ENCODE measurements around the gene BCKDHA. TPM values are rescaled to one million over a fixed set of nuclear protein-coding genes. Genes with fewer than 3 reads are reported as not detected.

Gene BCKDHA
- total and polyA plus RNA-seq, 9 donors: 19.8 to 41.2 (median 31.9) TPM

GRCh38 chr19:41354343-41354953 is 43.2 kb upstream of the BCKDHA start:
- peaks cover 45% of the 10 kb centered on the region for H3K4me1 ChIP-seq (ENCODE audit: control insufficient read depth, insufficient read depth, low read length)
- H3K4me3 ChIP-seq (ENCODE audit: low read length): peak overlapping the region; percentile 59
- WGBS (ENCODE audit: insufficient coverage): 86% methylated on average over 15 of the region's 23 CpGs
- no peak for DNase-seq
- H3K36me3 ChIP-seq (ENCODE audit: control insufficient read depth, insufficient read depth, low read length): no peaks in the 10 kb centered on the region
- H3K27ac ChIP-seq (ENCODE audit: low read length): no peak overlapping the region
- peaks cover 43% of the 10 kb centered on the region for H3K27me3 ChIP-seq (ENCODE audit: control insufficient read depth, insufficient read depth, low read length)
- no peaks in the 10 kb centered on the region for H3K9me3 ChIP-seq (replicated peaks; ENCODE audit: control insufficient read depth, low read depth, low read length)

GRCh38 chr19:41355035-41355434 is 42.6 kb upstream of the BCKDHA start:
- no peak overlapping the region for H3K27ac ChIP-seq (ENCODE audit: low read length)
- DNase-seq: no peak
- no peaks in the 10 kb centered on the region for H3K9me3 ChIP-seq (replicated peaks; ENCODE audit: control insufficient read depth, low read depth, low read length)
- H3K27me3 ChIP-seq (ENCODE audit: control insufficient read depth, insufficient read depth, low read length): peaks cover 38% of the 10 kb centered on the region
- H3K4me1 ChIP-seq (ENCODE audit: control insufficient read depth, insufficient read depth, low read length): peaks cover 45% of the 10 kb centered on the region
- WGBS (ENCODE audit: insufficient coverage): 58% methylated on average over 1 of the region's 1 CpG
- H3K36me3 ChIP-seq (ENCODE audit: control insufficient read depth, insufficient read depth, low read length): no peaks in the 10 kb centered on the region
- H3K4me3 ChIP-seq (ENCODE audit: low read length): no peak overlapping the region

DNA sequence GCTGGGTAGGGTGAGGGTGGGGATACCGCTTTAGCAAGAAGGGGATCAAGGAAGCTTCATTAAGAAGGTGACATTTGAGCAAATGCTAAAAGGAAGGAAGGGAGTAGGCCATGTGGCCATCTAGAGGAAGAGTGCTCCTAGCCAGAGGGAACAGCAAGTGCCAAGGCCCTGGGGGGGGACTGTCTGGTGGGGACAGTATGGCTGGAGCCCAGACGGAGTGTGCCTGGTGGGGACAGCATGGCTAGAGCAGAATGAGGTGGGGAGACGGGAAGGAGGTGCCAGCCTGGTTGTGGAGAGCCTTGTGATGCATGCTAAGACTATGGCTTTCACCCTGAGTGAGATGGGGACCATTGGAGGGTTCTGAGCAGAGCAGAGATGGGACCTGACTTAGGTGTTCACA is 41.8 kb upstream of the BCKDHA start:
- H3K27ac ChIP-seq (ENCODE audit: low read length): no peak overlapping the region
- peaks cover 31% of the 10 kb centered on the region for H3K27me3 ChIP-seq (ENCODE audit: control insufficient read depth, insufficient read depth, low read length)
- no peaks in the 10 kb centered on the region for H3K9me3 ChIP-seq (replicated peaks; ENCODE audit: control insufficient read depth, low read depth, low read length)
- peaks cover 42% of the 10 kb centered on the region for H3K4me1 ChIP-seq (ENCODE audit: control insufficient read depth, insufficient read depth, low read length)
- H3K4me3 ChIP-seq (ENCODE audit: low read length): no peak overlapping the region
- WGBS (ENCODE audit: insufficient coverage): 59% methylated on average over 3 of the region's 3 CpGs
- H3K36me3 ChIP-seq (ENCODE audit: control insufficient read depth, insufficient read depth, low read length): no peaks in the 10 kb centered on the region
- no peak for DNase-seq

- WGBS (ENCODE audit: insufficient coverage): 82% methylated on average over 5 of the region's 11 CpGs
- H3K4me3 ChIP-seq (ENCODE audit: low read length): no peak overlapping the region
- no peak for DNase-seq
- no peaks in the 10 kb centered on the region for H3K36me3 ChIP-seq (ENCODE audit: control insufficient read depth, insufficient read depth, low read length)
- H3K9me3 ChIP-seq (replicated peaks; ENCODE audit: control insufficient read depth, low read depth, low read length): no peaks in the 10 kb centered on the region
- H3K4me1 ChIP-seq (ENCODE audit: control insufficient read depth, insufficient read depth, low read length): peaks cover 28% of the 10 kb centered on the region
- peaks cover 17% of the 10 kb centered on the region for H3K27me3 ChIP-seq (ENCODE audit: control insufficient read depth, insufficient read depth, low read length)
- no peak overlapping the region for H3K27ac ChIP-seq (ENCODE audit: low read length)
Measured at GRCh38 chr19:41356984-41357739, 40.5 kb upstream of the BCKDHA start.

DNA sequence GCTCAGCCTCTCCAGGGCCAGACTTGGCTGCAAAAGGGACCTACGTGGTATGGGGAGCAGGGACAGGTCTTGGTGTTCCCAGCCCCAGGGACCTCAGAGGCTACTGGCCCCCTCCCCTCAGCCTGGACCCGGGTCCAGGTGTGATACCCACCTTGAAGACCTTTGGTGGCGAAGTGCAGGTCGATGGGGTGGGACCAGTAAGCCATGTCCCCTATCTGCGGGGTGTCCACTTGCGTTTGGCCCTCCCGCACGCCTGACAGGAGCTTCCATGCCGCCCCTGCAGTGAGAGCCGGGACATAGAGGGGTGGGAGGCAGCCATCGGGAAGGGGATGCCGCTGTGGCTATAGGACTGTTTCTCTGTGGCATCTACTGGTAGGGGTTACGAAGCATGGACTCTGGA is 39.9 kb upstream of the BCKDHA start:
- Histone ChIP-seq H3K27ac (ENCODE audit: low read length) (no peak overlapping the region), H3K9me3 (replicated peaks; ENCODE audit: control insufficient read depth, low read depth, low read length) (no peaks in the 10 kb centered on the region), H3K36me3 (ENCODE audit: control insufficient read depth, insufficient read depth, low read length) (no peaks in the 10 kb centered on the region), H3K4me1 (ENCODE audit: control insufficient read depth, insufficient read depth, low read length) (peaks cover 23% of the 10 kb centered on the region), H3K4me3 (ENCODE audit: low read length) (no peak overlapping the region), H3K27me3 (ENCODE audit: control insufficient read depth, insufficient read depth, low read length) (peaks cover 11% of the 10 kb centered on the region)
- WGBS (ENCODE audit: insufficient coverage): 89% methylated on average over 6 of the region's 13 CpGs
- no peak for DNase-seq

- 83% methylated on average over 1 of the region's 1 CpG for WGBS (ENCODE audit: insufficient coverage)
Measured at GRCh38 chr19:41359741-41360140, 37.9 kb upstream of the BCKDHA start.

GRCh38 chr19:41362143-41362847 is 35.3 kb upstream of the BCKDHA start:
- WGBS (ENCODE audit: insufficient coverage): 71% methylated on average over 1 of the region's 10 CpGs
- H3K4me1 ChIP-seq (ENCODE audit: control insufficient read depth, insufficient read depth, low read length): peaks cover 13% of the 10 kb centered on the region
- no peaks in the 10 kb centered on the region for H3K36me3 ChIP-seq (ENCODE audit: control insufficient read depth, insufficient read depth, low read length)
- no peak overlapping the region for H3K27ac ChIP-seq (ENCODE audit: low read length)
- no peak overlapping the region for H3K4me3 ChIP-seq (ENCODE audit: low read length)
- H3K9me3 ChIP-seq (replicated peaks; ENCODE audit: control insufficient read depth, low read depth, low read length): no peaks in the 10 kb centered on the region
- no peak for DNase-seq
- H3K27me3 ChIP-seq (ENCODE audit: control insufficient read depth, insufficient read depth, low read length): no peaks in the 10 kb centered on the region

More at GRCh38 chr19:41359741-41360140, 37.9 kb upstream of the BCKDHA start:
- Histone ChIP-seq H3K27me3 (ENCODE audit: control insufficient read depth, insufficient read depth, low read length) (no peaks in the 10 kb centered on the region), H3K4me3 (ENCODE audit: low read length) (no peak overlapping the region), H3K27ac (ENCODE audit: low read length) (no peak overlapping the region), H3K9me3 (replicated peaks; ENCODE audit: control insufficient read depth, low read depth, low read length) (no peaks in the 10 kb centered on the region), H3K4me1 (ENCODE audit: control insufficient read depth, insufficient read depth, low read length) (peaks cover 17% of the 10 kb centered on the region), H3K36me3 (ENCODE audit: control insufficient read depth, insufficient read depth, low read length) (no peaks in the 10 kb centered on the region)
- DNase-seq: no peak

- H3K4me3 ChIP-seq (ENCODE audit: low read length): peak overlapping the region; percentile 92
- H3K27ac ChIP-seq (ENCODE audit: low read length): peak overlapping the region; percentile 100
- 37% methylated on average over 2 of the region's 6 CpGs for WGBS (ENCODE audit: insufficient coverage)
- H3K36me3 ChIP-seq (ENCODE audit: control insufficient read depth, insufficient read depth, low read length): no peaks in the 10 kb centered on the region
- H3K4me1 ChIP-seq (ENCODE audit: control insufficient read depth, insufficient read depth, low read length): peaks cover 13% of the 10 kb centered on the region
- H3K27me3 ChIP-seq (ENCODE audit: control insufficient read depth, insufficient read depth, low read length): no peaks in the 10 kb centered on the region
- H3K9me3 ChIP-seq (replicated peaks; ENCODE audit: control insufficient read depth, low read depth, low read length): no peaks in the 10 kb centered on the region
- no peak for DNase-seq
Measured at GRCh38 chr19:41363371-41363752, 34.3 kb upstream of the BCKDHA start.

DNA sequence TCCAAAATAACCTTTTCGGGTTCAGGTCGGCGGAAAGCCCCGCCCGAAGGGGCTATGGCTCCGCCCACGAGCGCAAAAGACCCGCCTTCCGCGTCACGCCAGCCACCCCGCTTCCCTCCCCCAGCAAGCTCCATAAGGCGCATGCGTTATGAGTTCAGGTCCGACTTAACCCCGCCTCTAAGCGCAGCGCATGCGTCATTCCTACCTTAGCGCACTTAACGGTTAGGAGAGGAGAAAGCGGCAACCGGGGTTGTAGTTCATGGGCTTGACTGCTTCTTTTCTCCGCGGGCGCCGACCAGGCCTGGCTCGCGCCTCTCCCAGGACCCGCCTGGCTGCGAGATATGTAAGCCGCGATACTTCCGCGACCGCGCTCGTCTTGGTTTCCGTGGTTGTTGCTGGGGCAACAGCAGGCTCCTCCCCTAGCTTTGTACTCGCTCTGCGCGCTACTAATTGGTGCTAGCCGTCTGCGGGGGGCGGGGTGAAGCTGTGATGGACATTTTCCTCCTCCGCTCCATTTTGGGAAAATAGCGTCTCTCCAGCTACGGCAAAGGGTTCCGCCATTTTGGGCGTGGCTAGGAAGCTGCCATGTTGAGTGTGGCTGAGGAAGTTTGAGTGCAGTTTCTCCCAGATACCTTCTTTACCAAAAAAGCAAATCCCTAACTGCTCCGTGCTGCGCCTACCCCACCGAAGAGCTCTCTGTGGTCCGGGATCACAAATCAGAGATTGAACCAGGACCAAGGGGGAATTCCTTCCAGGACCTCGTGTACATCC is 33.7 kb upstream of the BCKDHA start, which contains the start of gene B9D2:
Gene B9D2, minus strand, starts transcription at position 397 of the 771 bp plus-strand sequence. CDS start 630 bp downstream, outside the sequence.
- peaks cover 13% of the 10 kb centered on the region for H3K4me1 ChIP-seq (ENCODE audit: control insufficient read depth, insufficient read depth, low read length)

More for the DNA sequence above, 33.7 kb upstream of the BCKDHA start, which contains the start of gene B9D2:
- Histone ChIP-seq H3K9me3 (replicated peaks; ENCODE audit: control insufficient read depth, low read depth, low read length) (no peaks in the 10 kb centered on the region), H3K36me3 (ENCODE audit: control insufficient read depth, insufficient read depth, low read length) (no peaks in the 10 kb centered on the region), H3K4me3 (ENCODE audit: low read length) (peak within 1 kb of the TSS; percentile 92), H3K27me3 (ENCODE audit: control insufficient read depth, insufficient read depth, low read length) (no peaks in the 10 kb centered on the region), H3K27ac (ENCODE audit: low read length) (peak within 1 kb of the TSS; percentile 100)
- under 1% methylated on average over 46 of the region's 56 CpGs for WGBS (ENCODE audit: insufficient coverage)
- peak; percentile 100 for DNase-seq
